ENCODE data around the gene EXOC3.

The EXOC3 gene

DNA sequence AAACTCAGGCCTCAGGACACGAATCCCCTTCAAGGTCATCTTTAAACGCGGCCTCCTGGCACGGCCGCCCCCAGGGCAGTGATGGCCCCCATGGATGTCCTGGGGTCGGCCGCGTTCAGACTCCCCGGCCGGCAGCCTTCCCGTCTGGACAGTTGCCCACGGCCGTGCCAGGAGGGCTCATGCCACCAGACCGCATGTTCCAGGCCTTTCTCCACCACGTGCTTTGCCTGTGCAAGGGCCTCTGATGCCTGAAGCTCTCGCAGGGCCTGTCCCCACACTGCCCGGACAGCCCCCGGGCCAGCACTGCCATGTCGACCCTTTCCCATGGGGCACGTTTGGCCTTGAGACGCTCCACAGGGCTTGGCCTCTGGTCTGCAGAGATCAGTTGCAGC is 46.7 kb downstream of the EXOC3 start:
- TF ChIP-seq CTCF (IDR thresholded peaks at IDR 0.05; ENCODE audit: control insufficient read depth, extremely low read depth, insufficient read depth): no peak
- no peak overlapping the region for H3K4me3 ChIP-seq (ENCODE audit: low read depth, low read length)
- no peak for DNase-seq (ENCODE audit: low read depth)

- DNase-seq (ENCODE audit: low read depth): no peak
- H3K4me3 ChIP-seq (ENCODE audit: low read depth, low read length): no peak overlapping the region
- TF ChIP-seq CTCF (IDR thresholded peaks at IDR 0.05; ENCODE audit: control insufficient read depth, extremely low read depth, insufficient read depth): no peak
Observed at GRCh38 chr5:490116-491106, 47.4 kb downstream of the EXOC3 start.

DNA sequence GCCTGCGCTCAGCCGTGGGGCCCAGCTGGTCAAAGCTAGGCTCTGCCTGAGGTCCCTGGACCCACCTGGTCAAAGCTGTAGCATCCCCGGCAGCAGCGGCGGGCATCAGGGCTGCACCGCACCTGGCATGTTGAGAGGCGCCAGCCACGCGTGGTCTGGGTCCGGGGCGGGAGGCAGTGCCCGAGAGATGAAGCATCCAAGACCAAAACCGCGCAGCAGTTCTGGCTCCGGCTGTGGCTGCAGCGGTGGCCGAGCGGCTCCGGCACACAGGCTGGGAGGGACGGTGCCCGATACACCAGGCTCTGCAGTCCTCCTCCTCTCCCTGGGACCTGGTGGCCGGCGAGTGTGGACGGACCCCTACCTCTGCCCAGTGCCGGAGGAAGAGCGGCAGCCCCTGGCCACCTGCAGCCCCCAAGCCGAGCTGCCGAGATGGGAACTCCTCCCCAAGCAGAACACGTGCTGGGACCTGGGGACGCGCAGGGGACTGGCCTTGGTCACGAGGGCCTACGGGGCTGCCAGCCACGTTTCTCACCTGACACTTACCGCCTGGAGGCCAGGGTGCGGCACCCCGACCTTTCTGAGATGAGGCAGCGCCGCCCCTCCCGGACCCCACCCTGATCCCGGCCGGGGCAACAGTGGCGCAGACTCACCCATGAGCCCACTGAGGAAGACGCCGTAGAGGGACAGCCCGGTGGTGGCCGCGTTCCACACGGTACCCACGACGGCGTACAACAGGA is 48.3 kb downstream of the EXOC3 start:
- H3K4me3 ChIP-seq (ENCODE audit: low read depth, low read length): no peak overlapping the region
- DNase-seq (ENCODE audit: low read depth): no peak
- TF ChIP-seq CTCF (IDR thresholded peaks at IDR 0.05; ENCODE audit: control insufficient read depth, extremely low read depth, insufficient read depth): no peak

- DNase-seq (ENCODE audit: low read depth): no peak
- no peak for TF ChIP-seq CTCF (IDR thresholded peaks at IDR 0.05; ENCODE audit: control insufficient read depth, extremely low read depth, insufficient read depth)
- H3K4me3 ChIP-seq (ENCODE audit: low read depth, low read length): no peak overlapping the region
Observed at GRCh38 chr5:491856-492155, 48.8 kb downstream of the EXOC3 start.

GRCh38 chr5:492314-492893 is 49.4 kb downstream of the EXOC3 start:
- TF ChIP-seq CTCF (IDR thresholded peaks at IDR 0.05; ENCODE audit: control insufficient read depth, extremely low read depth, insufficient read depth): no peak
- no peak for DNase-seq (ENCODE audit: low read depth)
- H3K4me3 ChIP-seq (ENCODE audit: low read depth, low read length): no peak overlapping the region

GRCh38 chr5:493119-493701 is 50.2 kb downstream of the EXOC3 start:
- TF ChIP-seq CTCF (IDR thresholded peaks at IDR 0.05; ENCODE audit: control insufficient read depth, extremely low read depth, insufficient read depth): no peak
- no peak overlapping the region for H3K4me3 ChIP-seq (ENCODE audit: low read depth, low read length)
- no peak for DNase-seq (ENCODE audit: low read depth)
